GM18870 (cell line): Measurements from ENCODE around the gene ADARB2.
"Not testable (repeated sequence)": the region's sequence is repeated elsewhere in the genome, so short reads cannot be mapped to it uniquely, and the experiment has no call there.

Source experiments
- ATAC-seq: cut with Tn5 transposase; IDR thresholded peaks from one replicate; pipeline ENCODE4 v1.9.1; 2021; ENCODE audit warnings: moderate library complexity; ENCODE audit not compliant: unreplicated experiment

ADARB2 gene

DNA sequence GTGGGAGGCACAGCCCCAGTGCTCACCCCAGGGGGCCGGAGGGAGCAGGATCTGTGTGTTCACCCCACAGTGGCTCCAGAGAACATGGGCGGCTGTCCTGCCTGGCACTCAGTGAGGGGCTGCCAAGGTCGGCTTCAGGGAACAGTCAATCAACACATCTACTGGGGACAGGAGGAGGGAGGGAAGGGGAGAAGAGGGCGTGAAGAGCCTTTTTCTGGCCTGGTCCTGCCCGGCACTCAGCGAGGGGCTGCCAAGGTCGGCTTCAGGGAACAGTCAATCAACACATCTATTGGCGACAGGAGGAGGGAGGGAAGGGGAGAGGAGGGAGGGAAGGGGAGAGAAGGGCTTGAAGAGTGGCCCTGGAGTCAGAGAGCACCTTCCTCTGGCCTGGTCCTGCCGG lies 184.9 kb downstream of the ADARB2 start:
- ATAC-seq, result no peak

GRCh38 chr10:1551636-1552338 lies 185.5 kb downstream of the ADARB2 start:
- ATAC-seq, result no peak

DNA sequence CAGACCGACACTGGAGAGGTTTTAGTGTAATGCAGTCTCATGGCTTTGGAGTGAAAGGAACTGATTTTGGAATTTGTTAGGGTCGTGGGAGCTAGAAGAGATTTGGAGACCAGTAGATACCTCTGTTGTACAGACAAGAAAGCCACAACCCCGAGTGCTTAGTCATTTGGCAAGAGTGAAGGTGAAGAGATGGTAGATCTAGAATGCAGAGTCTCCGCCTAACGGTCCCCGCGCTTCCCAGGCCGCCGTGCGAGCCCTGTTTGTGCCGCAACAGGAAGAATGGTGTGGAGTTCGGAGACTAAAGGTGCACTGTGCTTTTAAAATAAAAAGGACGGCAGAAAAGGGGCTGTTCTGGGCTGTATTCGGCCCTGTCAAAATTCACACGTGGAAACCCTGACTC lies 186.7 kb downstream of the ADARB2 start:
- no peak for ATAC-seq

DNA sequence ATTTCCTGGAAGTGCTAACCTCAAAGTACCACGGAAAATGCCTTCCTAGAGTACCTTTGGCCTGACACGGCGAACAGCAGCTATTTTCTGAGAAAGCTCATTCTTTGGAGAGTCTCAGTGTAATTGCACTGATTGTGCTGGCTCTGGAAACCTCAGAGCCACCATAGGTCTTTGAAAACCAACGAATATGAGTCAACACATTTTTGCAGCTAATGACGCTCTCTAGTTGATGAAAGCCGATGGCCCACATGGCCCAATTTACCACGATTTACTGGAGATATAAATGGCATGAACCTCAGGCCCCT lies 187.1 kb downstream of the ADARB2 start:
- ATAC-seq, result no peak

- ATAC-seq, result no peak
Observed at GRCh38 chr10:1549591-1550290, 187.6 kb downstream of the ADARB2 start.

- ATAC-seq, result no peak
Observed at GRCh38 chr10:1548596-1548995, 188.7 kb downstream of the ADARB2 start.

DNA sequence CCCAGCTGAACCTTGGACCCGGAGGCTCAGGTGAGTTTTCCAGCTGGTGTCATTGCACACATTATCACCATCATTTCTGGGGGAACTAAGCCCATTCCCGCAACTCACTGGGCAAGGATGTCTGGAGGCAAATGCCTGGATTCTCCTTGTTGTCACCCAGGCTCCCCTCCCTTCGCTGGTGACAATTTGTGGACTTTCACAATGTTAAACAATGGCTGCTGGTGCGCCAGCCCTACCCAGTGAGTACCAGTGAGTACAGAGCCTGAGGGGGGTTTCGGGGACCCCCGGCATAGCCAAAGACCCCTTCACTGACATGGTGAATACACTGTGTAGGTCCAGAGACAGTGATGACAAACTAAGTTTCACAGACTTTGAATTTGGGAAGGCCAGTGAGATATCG lies 189.2 kb downstream of the ADARB2 start:
- no peak for ATAC-seq

GRCh38 chr10:1546431-1547110 lies 190.8 kb downstream of the ADARB2 start:
- ATAC-seq, result no peak

- no peak for ATAC-seq
Observed at GRCh38 chr10:1545524-1545923, 191.8 kb downstream of the ADARB2 start.

DNA sequence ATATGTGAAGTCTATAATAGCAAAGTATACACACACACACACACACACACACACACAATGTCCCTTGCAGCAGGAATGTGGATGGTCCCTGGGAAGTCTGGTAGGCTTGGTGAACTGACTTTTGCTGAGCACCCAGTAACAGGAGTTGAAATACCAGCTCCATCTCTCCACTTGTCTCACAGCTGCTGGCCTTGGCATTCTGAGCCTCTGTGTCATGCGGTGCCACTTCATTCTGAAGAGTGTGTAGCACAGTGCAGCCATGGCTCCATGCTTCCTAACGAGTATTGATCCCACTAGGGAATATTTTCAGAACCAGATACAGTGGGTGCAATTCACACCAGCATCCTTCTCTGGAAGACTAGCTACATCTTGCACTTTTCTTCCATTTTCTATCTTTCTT lies 192.4 kb downstream of the ADARB2 start:
- ATAC-seq, result no peak

GRCh38 chr10:1544209-1544673 lies 193.1 kb downstream of the ADARB2 start:
- no peak for ATAC-seq

DNA sequence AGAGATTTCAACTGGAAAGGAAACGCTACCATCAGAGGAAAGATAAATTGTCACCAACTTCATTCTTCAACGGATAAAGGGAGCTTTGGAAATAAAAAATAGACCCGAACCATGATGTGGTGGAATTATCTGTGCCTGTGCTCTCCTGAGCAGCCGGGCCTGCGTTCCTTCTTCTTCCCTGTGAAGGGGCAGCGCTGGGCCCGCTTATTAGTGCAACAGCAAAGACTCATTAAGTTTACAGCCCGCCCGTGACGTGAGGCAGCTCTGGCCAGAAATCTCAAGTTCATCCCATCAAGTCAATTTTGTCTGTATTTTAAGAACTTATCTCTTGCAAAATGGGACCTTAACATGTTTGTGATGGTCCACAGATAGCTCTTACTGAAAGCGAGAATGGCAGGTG lies 193.7 kb downstream of the ADARB2 start:
- no peak for ATAC-seq

GRCh38 chr10:1542941-1543340 lies 194.4 kb downstream of the ADARB2 start:
- no peak for ATAC-seq

DNA sequence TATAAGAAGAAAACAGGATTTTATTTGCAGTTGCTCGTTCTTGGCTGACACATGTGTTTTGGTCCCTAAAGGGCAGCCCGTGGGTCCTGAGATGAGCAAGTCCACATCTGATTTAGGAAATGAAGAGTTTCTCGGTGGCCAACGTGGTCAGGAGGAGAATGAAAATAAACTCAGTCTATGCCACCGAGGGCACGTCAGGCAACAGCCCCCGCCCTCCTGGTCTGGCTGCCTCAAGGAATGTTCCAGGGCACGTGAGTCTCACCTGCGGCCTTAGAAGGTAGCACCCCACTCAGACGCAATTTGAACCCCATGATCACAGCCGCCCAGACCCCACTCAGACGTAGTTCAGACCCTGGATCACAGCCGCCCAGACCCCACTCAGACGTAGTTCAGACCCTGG lies 197.2 kb downstream of the ADARB2 start:
- ATAC-seq, result no peak

GRCh38 chr10:1539216-1539615 lies 198.1 kb downstream of the ADARB2 start:
- ATAC-seq, result no peak

DNA sequence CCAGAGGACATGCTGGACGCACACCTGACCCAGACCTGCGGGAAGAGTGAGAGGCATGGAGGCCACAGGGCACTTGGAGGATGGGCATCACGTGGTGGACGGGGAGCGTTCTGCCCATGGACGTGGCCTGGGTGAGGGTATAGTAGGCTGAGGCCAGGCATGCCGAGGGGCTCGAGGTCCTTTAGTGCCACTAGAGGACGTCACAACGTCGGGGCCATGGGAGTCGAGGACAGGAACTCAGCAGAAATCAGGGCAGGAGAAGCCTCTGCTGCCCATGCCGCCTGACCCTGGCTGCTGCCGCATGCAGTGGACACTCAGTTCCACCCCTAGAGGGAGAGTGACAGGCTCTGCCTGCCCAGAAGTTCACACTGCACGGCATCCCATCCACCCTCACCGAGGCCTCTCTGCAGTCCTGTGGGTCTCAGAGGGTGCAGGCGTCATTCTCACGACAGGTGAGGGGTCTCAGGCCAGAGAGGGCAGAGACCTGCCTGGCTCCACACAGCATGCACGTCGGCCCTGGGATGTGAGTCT lies 198.7 kb downstream of the ADARB2 start:
- ATAC-seq, result no peak

DNA sequence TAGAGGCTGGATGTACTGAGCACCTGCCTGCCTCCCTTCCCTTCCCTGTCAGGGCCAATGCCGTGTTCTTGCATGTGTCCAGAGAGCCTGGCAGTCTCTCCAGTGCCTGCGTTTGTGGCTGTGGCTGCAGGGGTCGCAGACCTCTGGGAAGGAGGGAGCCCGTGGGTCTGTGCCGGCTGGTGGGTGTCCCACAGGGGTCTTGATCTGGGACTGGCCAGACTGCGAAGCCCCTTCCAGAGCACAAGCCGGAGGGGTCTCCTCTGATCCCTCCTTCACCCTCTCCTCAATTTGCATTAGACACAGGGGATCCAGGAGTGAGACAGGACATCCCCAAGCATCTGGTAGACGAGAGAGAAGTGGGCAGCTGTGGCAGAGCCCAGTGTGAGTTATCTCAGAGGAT lies 199.2 kb downstream of the ADARB2 start:
- no peak for ATAC-seq

- not testable (repeated sequence) for ATAC-seq
Observed at GRCh38 chr10:1537449-1537848, 199.9 kb downstream of the ADARB2 start.

GRCh38 chr10:1536341-1536740 lies 201.0 kb downstream of the ADARB2 start:
- ATAC-seq, result no peak

- ATAC-seq, result no peak
Observed at GRCh38 chr10:1535301-1535965, 201.9 kb downstream of the ADARB2 start.

DNA sequence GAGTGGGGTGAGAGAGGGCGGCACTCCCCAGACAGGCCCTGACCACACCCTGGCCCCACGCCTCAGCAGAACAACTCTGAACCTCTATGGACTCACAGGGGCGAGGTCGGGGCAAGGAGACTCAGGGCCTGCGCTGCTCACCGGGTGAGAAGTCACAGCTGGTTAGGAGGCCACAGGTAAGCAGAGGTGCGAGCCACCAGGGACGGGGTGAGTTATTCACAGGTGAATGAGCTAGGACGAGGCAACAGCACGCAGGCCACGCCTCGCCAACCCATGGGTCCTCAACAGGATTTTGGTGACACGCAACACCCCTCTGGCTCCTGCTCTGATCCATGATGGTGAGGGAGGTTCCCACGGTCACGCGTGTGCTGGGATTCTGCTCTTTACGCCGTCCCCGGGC lies 202.5 kb downstream of the ADARB2 start:
- no peak for ATAC-seq
